AG08396 (cell line): ENCODE measurements around the gene SLC35E2B.
"Not testable (repeated sequence)": the region's sequence is repeated elsewhere in the genome, so short reads cannot be mapped to it uniquely, and the experiment has no call there.

Source experiments
- DNase-seq: peaks from one replicate; pipeline ENCODE4 v3.0.0; 2012; ENCODE audit warnings: low spot score, mixed read lengths

Gene SLC35E2B

GRCh38 chr1:1703796-1704195 lies 11.2 kb upstream of the SLC35E2B start:
- DNase-seq = no peak

GRCh38 chr1:1702506-1702905 lies 9.9 kb upstream of the SLC35E2B start:
- not testable (repeated sequence) for DNase-seq

- DNase-seq = not testable (repeated sequence)
These were observed 8.0 kb upstream of the SLC35E2B start for GRCh38 chr1:1700557-1700956.

GRCh38 chr1:1700067-1700466 lies 7.5 kb upstream of the SLC35E2B start:
- DNase-seq = not testable (repeated sequence)

- not testable (repeated sequence) for DNase-seq
These were observed 6.5 kb upstream of the SLC35E2B start for GRCh38 chr1:1699061-1699460.

GRCh38 chr1:1697358-1698183 lies 5.0 kb upstream of the SLC35E2B start:
- DNase-seq = not testable (repeated sequence)

GRCh38 chr1:1696431-1697357 lies 4.1 kb upstream of the SLC35E2B start:
- not testable (repeated sequence) for DNase-seq

GRCh38 chr1:1692324-1692713 lies 276 bp downstream of the SLC35E2B start:
- DNase-seq = not testable (repeated sequence)

- DNase-seq = not testable (repeated sequence)
These were observed 1.2 kb downstream of the SLC35E2B start for GRCh38 chr1:1691443-1691842.

- not testable (repeated sequence) for DNase-seq
These were observed 3.1 kb downstream of the SLC35E2B start for GRCh38 chr1:1689526-1689925.

GRCh38 chr1:1687846-1688245 lies 4.7 kb downstream of the SLC35E2B start:
- no peak for DNase-seq

GRCh38 chr1:1684031-1684681 lies 8.4 kb downstream of the SLC35E2B start:
- no peak for DNase-seq

GRCh38 chr1:1683104-1683905 lies 9.3 kb downstream of the SLC35E2B start:
- DNase-seq = no peak

- DNase-seq = no peak
These were observed 11.7 kb downstream of the SLC35E2B start for GRCh38 chr1:1680912-1681273.

- no peak for DNase-seq
These were observed 12.3 kb downstream of the SLC35E2B start for GRCh38 chr1:1680031-1680911.

GRCh38 chr1:1678581-1679380 lies 13.8 kb downstream of the SLC35E2B start:
- DNase-seq = no peak

- peak; percentile 5 for DNase-seq
These were observed 14.6 kb downstream of the SLC35E2B start for GRCh38 chr1:1677718-1678580.

- not testable (repeated sequence) for DNase-seq
These were observed 16.5 kb downstream of the SLC35E2B start for GRCh38 chr1:1676087-1676486.

GRCh38 chr1:1675218-1675617 lies 17.4 kb downstream of the SLC35E2B start:
- not testable (repeated sequence) for DNase-seq
